Activated T-cell treated with anti-CD3 and anti-CD28 coated beads for 48 hours (primary cell): ENCODE results near the gene SMPD2.

Experiments
- DNase-seq: peaks from one replicate; pipeline ENCODE4 v3.0.0-alpha.2; 2020; ENCODE audit warnings: low read depth

The SMPD2 gene

GRCh38 chr6:109446541-109446940 is 6.0 kb downstream of the SMPD2 start:
- DNase-seq: no peak

- DNase-seq: no peak
These were observed 6.6 kb downstream of the SMPD2 start for GRCh38 chr6:109447087-109447486.

- no peak for DNase-seq
These were observed 7.5 kb downstream of the SMPD2 start for GRCh38 chr6:109447878-109448555.

GRCh38 chr6:109448615-109449014 is 8.1 kb downstream of the SMPD2 start:
- DNase-seq: no peak

DNA sequence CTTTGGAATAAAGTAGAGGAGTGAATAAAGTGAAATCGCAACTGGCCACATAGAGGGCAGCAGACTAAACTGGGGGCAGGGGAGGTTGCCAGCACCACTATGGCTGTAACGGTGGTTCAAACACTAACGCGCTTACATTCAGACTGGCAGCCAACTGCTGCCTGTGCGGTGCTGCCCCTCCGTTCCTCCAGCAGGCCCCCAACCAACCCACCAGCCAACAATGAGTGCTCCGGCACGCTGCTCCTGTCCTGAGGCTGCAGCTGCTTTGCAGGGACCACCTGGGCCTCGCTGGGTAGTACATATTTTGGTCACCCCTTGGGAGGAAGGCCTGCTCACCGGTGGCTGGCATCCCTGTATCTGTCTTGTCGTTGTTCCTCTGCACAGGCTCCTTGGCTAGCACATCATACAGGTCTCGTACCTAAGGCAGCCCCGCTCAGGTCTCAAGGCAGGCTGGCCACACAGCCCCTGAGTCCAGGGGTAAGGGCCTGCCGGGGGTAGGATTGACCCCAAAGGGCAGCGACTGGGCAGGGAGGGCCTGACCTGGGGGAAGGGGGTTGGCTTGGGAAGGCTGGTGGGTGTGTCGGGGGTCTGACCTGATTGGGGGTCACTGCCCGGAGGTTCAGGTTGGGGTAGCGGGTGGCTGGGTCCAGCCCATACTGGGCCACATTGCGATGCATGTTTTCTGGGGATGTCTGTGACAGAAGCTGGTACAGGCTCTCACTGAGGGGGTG is 8.7 kb downstream of the SMPD2 start:
- DNase-seq: no peak

GRCh38 chr6:109449795-109450673 is 9.5 kb downstream of the SMPD2 start:
- no peak for DNase-seq

DNA sequence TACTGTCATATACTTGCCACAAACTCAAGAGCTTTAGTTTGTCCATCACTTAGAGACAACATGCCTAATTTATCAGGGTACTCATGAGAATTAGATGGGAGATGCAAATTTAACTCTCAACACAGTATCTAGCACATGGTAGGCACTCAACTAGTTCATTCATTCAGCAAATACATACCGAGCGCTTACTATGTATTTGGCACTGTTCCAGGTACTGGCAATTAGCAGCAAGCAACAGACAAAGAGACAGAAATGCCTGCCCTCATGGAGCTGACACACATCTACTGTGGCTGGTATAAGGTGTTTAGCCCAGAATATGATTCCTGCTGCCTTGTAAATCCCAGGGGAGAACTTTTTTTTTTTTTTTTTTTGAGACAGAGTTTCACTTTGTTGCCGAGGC is 10.3 kb downstream of the SMPD2 start:
- DNase-seq: no peak

DNA sequence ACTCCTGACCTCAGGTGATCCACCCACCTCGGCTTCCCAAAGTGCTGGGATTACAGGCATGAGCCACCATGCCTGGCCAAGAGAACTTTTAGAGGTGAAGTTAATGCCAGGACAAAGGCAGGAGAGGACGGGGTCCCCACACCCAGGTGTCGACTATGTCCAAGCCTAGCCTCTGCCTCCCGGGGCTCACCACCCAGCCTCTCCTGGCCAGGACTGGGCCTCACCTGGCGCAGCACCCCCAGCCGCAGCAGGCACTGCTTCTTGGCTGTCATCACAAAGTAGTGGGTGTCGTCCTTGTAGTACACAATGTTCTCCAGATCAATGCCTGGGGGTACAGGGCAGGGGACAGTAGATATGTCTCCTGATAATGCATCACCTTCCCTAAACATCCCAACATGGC is 10.9 kb downstream of the SMPD2 start:
- no peak for DNase-seq

- no peak for DNase-seq
These were observed 11.7 kb downstream of the SMPD2 start for GRCh38 chr6:109452181-109452580.

GRCh38 chr6:109453156-109453555 is 12.6 kb downstream of the SMPD2 start:
- DNase-seq: no peak

DNA sequence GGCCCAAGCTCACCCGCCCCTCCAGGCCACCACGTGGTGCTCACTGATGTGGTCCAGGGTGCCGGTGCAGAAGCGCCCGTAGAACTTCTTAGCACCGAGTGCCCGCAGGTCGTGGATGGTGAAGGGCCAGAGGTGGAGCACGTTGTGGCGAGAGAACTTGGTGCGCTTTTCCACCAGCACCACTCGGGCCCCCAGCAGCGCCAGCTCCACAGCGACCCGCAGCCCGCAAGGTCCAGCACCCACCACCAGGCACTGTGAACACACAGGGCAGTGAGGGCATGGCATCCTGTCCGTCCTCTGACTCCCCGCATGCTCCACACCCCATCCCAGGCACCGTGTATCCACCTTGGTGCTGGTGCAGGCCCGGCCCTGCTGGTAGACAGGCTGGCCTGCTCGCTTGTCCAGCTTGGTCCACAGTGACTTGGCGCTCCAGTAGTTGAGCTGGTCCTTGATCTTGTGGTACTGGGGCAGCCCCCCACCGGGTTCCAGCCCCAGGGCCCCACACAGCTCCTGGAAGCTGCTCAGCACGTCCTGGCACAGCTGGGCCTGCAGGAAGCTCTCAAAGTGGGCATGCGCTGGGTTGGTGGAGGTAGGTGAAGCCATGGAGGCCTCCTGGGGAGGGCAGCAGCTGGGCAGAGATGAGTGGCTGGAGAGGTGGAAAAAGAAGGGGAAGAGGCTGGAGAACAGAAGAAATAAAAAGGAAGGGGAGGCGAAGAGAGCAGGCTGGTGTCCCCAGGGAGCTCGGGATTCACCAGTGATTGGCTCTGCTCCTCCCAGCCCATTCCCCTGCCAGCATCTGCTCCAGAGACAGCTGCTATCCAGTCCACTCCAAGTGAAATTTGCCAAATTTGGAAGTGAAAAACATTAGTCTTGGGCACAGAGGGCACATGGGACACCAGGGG is 13.3 kb downstream of the SMPD2 start:
- DNase-seq: no peak

- peak; percentile 49 for DNase-seq
These were observed 14.2 kb downstream of the SMPD2 start for GRCh38 chr6:109454496-109455436.

DNA sequence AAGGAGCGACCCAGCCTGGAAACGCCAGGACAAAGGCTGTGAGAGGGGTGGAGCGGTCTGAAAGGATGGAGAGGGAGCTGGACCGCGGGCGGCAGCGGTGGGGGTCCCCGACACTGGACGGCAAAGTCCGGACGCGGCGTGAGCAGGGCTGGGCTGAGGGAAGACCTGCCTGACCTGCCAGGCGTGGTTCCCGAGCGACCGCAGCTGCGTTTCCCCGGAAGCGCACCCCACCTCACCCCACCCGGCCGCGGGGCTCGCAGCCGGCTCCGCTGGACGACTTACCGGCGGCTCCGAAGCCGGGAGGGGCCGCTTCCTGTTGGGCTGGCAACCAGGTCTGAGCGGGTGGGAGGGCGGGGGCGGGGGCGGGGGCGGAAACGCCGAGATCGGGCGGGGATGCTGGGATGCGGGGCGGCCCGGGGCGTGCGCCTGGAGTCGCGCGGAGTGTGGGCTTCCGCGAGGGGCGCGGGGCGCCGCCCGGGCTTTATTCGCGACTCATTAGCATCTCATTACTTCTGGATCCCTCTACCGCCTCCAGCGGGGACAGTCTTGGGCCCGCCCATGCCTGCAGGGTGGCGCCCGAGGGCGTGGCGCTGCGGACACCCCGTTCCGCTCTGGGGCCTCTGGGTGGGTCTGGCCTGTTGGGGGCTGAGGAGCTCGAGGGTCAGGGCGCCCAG is 15.1 kb downstream of the SMPD2 start, which contains the start of gene MICAL1:
Gene MICAL1, minus strand, starts transcription at position 336 of the 674 bp plus-strand sequence. CDS start 1,576 bp downstream, outside the sequence.
- DNase-seq: peak; percentile 53

DNA sequence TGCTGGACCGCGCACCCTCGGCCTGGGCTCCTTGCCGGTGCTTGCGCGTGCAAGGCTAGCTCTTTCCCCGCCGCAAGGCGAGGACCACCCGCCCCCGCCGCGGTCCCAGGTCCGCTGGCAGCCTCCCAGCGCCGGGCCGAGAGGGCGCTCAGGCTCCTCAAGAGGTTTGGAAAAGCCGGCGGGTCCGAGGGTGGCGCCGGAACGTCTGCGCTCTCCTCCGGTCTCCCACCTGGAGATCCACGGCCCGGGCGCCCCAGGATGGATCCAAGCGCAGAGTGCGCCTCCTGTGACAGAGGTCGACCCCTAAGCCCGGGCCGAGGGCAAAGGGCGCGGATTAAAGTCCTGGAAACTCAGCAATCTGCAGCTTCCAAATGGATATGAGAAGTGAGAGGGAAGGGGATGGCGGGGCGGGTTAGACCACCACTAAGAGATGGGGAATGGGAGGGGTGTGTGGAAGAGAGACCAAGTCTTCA is 15.6 kb downstream of the SMPD2 start:
- DNase-seq: no peak

DNA sequence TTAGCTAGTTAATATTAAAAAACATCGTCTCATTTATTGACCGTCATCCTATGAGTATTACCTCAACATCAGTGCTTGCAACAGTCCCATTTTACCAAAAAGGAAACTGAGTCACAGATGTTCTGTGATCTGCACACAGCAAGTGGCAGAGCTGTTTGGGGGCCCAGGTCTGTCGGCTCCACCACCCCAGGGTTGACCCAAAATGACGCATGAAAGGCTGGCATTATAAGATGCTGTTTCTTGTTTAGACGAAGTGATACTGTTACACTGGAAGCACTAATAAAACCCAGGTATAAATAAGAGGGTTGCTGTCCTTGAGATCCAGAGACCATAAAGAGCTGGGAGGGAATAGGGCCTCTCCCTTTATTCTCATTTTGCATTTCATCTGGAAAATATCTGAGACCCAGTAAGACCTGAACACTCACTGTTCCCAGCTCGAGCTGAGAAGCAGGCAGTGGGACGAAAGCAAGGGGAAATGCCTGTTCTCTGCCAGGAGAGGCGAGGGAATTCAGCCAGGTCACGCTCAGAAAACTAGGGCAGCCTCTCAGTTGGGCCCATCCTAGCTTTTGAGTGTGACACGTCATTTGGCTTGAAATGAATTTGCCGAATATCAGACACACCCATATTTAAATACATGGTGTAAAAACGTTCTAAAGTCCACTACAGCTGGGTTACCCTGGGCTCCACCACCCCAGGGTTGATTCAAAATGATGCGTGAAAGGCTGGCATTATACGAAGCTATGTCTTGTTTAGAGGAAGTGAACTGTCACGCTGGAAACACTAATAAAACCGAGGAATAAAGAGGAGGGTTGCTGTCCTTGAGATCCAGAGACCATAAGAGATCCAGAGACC is 16.4 kb downstream of the SMPD2 start:
- DNase-seq: no peak

DNA sequence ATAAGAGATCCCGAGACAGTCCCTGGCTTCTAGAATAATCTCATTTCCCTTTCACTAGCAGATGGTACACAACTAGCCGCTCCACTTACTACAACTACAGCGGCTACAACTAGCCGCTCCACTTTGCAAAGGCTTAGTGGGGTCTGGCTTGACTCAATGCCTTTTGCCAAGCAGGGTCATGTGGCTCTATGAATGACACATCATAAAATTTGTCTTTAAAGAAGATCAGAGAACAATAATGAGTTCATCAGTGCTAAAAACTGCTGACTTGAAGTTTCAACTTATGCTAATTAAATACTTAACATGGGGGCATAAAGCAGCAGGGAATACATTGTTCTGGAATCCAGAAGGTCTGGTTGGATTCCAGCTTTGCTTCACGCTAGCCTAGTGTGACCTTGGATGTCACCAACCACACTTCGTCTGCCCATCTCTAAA is 17.1 kb downstream of the SMPD2 start:
- DNase-seq: no peak

DNA sequence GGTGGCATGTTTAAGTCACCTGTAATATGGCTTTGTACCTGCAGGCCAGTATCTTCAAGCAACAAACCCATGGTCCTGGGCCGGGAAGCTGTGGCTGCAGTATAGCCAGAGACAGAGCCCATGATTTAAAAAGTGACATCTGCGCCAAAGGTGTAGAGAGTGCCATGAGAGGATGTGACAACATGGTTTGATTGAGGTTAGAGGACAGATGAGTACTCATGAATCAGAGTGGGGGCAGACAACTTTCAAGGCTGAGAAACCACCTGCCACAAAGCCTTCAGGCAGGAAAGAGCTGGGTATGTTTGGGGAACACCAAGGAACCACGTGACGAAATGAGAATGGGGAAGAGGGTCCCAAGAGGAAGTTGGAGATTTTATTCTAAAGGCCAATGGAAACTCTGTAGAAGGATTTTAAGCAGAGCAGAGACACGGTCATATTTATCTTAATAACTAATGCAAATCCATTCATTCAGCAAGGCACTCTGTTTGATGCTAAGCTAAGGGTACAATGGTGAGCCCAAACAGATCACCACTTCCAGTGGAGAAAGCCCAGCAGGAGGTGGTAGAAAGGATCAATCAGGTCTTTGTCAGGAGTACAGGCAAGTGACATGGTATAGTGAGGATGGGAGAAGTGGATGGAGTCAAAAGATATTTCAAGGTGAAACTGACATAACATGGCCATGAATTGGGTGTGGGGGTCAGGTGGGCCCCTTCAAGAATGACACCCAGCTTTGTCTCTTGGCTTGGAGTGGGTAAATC is 18.4 kb downstream of the SMPD2 start:
- DNase-seq: no peak
